Measurements from ENCODE around the gene MXD3.
"Not testable (repeated sequence)": the region's sequence is repeated elsewhere in the genome, so short reads cannot be mapped to it uniquely, and the experiment has no call there.

Gene MXD3

DNA sequence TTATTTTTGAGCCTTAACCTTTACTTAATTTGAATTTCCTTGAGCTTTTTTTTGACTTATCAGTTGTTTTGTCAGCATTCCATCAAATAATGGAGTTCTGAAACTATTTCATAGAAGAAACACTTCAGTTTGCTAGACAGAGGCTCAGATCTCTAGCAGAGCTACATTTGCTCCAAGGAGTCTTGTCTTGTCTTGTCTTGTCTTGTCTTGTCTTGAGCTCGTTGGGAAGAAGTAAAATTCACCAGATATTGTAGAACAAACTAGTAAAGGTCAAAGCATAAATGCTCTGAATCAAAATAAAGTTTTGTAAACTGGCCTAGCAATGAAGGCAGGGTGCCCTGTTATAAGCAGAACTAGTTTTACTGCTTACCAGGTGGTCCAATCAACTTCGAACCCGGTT, 41.7 kb downstream of the MXD3 start:
- no peak for DNase-seq (ENCODE audit: insufficient read length, low spot score)
- no peak for FAIRE-seq
- TF ChIP-seq, protein P1, sequence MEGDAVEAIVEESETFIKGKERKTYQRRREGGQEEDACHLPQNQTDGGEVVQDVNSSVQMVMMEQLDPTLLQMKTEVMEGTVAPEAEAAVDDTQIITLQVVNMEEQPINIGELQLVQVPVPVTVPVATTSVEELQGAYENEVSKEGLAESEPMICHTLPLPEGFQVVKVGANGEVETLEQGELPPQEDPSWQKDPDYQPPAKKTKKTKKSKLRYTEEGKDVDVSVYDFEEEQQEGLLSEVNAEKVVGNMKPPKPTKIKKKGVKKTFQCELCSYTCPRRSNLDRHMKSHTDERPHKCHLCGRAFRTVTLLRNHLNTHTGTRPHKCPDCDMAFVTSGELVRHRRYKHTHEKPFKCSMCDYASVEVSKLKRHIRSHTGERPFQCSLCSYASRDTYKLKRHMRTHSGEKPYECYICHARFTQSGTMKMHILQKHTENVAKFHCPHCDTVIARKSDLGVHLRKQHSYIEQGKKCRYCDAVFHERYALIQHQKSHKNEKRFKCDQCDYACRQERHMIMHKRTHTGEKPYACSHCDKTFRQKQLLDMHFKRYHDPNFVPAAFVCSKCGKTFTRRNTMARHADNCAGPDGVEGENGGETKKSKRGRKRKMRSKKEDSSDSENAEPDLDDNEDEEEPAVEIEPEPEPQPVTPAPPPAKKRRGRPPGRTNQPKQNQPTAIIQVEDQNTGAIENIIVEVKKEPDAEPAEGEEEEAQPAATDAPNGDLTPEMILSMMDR (IDR thresholded peaks at IDR 0.05; ENCODE audit: insufficient read depth, missing control alignments): no peak

DNA sequence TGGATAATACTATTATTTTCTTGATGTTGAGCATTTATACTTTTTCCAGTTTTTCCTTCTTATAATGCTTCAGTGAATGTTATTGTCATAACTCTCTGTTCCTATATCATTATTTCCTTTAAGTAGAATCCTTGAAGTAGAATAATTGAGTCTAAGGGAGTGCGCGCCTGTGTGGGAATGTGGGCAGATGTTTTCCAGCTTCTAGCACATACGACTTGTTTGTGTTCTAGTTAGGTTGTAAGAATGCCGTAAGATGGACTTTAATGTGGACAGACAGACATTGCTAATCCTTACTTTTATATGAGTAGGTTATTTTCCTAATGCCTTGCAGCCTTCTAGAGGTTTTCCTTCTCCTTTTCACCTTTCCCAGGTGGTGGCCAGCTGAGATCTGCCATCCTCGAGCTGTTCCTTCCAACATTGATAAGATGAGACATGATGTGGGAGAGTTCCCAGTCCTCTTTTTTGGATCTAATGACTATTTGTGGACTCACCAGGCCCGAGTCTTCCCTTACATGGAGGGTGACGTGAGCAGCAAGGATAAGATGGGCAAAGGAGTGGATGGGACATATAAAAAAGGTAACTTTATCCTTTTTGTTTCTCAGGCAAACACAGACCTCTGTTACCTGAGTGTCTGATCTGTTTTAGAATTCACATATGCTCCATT, 42.3 kb downstream of the MXD3 start:
- DNase-seq (ENCODE audit: insufficient read length, low spot score): no peak

DNA sequence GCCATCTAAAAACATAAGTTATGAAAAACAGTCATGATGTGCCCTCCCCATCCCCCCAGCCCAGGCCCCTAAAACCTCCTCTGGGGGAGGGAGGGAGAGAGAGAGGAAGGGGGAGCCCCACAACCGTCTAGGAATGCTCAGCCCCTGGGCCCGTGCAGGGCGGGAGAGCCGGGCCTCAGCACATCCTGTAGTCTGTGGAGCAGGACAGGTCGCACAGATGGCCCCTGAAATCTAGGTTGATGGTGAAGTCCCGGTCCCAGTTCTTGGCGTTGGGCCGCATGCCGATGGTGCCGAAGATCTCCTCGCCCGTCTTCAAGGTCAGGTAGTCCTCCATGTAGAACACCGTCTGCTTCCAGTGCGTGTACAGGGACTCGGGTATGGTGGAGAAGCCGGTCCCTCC, 46.3 kb downstream of the MXD3 start:
- TF ChIP-seq, protein P1 (IDR thresholded peaks at IDR 0.05; ENCODE audit: insufficient read depth, missing control alignments): no peak
- DNase-seq (ENCODE audit: insufficient read length, low spot score) (no peak), FAIRE-seq (no peak)

More for the DNA sequence above, 42.3 kb downstream of the MXD3 start:
- FAIRE-seq: no peak
- TF ChIP-seq, protein P1 (IDR thresholded peaks at IDR 0.05; ENCODE audit: insufficient read depth, missing control alignments): no peak

DNA sequence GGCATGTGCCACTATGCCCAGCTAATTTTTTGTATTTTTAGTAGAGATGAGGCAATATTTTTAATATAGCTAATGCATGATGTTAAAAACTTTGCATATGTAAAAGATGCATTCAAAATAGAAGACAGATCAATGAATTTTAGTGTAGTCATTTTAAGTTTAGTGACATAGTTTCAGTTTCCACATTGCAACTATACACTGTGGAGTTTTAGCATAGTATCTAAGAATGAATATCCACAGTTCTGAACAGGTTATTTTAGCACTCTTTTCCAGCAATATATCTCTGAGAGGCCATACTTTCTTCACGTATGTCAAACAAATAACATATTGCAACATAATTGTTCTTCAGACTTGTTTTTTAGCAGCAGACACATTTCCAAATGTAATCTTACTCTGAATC, 47.5 kb downstream of the MXD3 start:
- FAIRE-seq: no peak
- TF ChIP-seq, protein P1 (IDR thresholded peaks at IDR 0.05; ENCODE audit: insufficient read depth, missing control alignments): no peak
- DNase-seq (ENCODE audit: insufficient read length, low spot score): no peak

DNA sequence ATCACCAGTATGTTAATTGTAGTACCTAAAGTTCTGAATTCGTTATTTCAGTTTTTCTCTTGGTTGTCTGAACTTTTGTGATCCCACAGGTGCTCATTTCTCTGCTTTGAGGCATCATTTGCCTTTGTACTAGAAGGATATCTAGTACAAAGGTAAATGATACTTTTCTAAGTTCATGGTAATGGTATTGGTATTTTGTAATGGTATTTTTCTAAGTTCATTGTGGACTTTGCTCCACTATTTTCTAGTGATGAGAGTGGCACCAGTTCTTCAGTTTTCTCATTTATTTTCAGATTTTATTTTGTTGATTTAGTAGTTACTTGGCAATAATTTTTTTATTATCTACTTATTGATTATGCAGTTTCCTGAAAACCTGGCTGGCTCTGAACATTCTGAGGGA, 50.2 kb downstream of the MXD3 start:
- no peak for FAIRE-seq
- no peak for DNase-seq (ENCODE audit: insufficient read length, low spot score)
- TF ChIP-seq, protein P1 (IDR thresholded peaks at IDR 0.05; ENCODE audit: insufficient read depth, missing control alignments): no peak

DNA sequence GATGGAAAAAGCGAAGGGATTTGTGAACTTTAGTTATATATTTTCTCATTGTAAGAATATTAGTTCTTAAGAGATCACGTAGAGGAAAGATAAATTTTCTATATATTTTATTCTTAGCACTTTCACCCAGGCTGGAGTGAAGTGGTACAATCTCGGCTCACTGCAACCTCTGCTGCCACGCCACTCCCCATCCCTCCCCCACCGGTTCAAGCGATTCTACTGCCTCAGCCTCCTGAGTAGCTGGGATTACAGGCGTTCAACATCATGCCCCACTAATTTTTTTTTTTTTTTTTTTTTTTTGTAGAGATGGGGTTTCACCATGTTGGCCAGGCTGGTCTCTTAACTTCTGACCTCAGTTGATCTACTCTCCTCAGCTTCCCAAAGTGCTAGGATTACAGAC, 50.7 kb downstream of the MXD3 start:
- FAIRE-seq (no peak), DNase-seq (ENCODE audit: insufficient read length, low spot score) (no peak)
- TF ChIP-seq, protein P1 (IDR thresholded peaks at IDR 0.05; ENCODE audit: insufficient read depth, missing control alignments): no peak

DNA sequence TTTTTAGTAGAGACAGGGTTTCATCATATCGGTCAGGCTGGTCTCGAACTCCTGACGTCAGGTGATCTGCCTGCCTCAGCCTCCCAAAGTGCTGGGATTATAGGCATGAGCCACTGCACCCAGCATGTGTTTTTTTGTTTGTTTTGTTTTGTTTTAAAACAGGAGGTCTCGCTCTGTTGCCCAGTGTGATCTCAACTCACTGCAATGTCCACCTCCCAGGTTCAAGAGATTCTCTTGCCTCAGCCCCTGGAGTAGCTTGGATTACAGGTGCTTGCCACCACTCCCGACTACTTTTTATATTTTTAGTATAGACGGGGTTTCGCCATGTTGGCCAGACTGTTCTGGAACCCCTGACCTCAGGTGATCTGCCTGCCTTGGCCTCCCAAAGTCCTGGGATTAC, 53.0 kb downstream of the MXD3 start:
- DNase-seq (ENCODE audit: insufficient read length, low spot score); FAIRE-seq: not testable (repeated sequence)
